Anterior cingulate cortex (tissue), 58 donors: ENCODE results near the gene DHCR7.
A peak's percentile ranks its signal among the peaks of the same experiment; 100 is the strongest.
"Not testable (repeated sequence)": the region's sequence is repeated elsewhere in the genome, so short reads cannot be mapped to it uniquely, and the experiment has no call there.

Experiments used
- DNase-seq, 58 donors: peaks; one replicate each; lab custom pipeline; 2025; lab: John Stamatoyannopoulos, UW

The DHCR7 gene

GRCh38 chr11:71441251-71441650 lies 6.9 kb downstream of the DHCR7 start:
- DNase-seq, result no peak

- no peak for DNase-seq
These were observed 8.0 kb downstream of the DHCR7 start for GRCh38 chr11:71440021-71440755.

- DNase-seq, result no peak
These were observed 9.5 kb downstream of the DHCR7 start for GRCh38 chr11:71438650-71439049.

- DNase-seq, result no peak
These were observed 10.3 kb downstream of the DHCR7 start for GRCh38 chr11:71437879-71438278.

GRCh38 chr11:71437399-71437798 lies 10.8 kb downstream of the DHCR7 start:
- DNase-seq, result no peak

- no peak for DNase-seq
These were observed 11.3 kb downstream of the DHCR7 start for GRCh38 chr11:71436861-71437260.

- no peak for DNase-seq
These were observed 12.8 kb downstream of the DHCR7 start for GRCh38 chr11:71435278-71435951.

GRCh38 chr11:71434576-71435130 lies 13.5 kb downstream of the DHCR7 start:
- DNase-seq, result no peak

GRCh38 chr11:71433648-71434450 lies 14.3 kb downstream of the DHCR7 start:
- DNase-seq, result peak in 2 of 58 donors; percentile 13 to 19

GRCh38 chr11:71432761-71433647 lies 15.2 kb downstream of the DHCR7 start:
- DNase-seq, result peak in 38 of 58 donors; percentile 13 to 87 (median 47)

GRCh38 chr11:71431271-71431670 lies 16.9 kb downstream of the DHCR7 start:
- no peak for DNase-seq

- no peak for DNase-seq
These were observed 18.0 kb downstream of the DHCR7 start for GRCh38 chr11:71430166-71430565.

GRCh38 chr11:71429701-71430100 lies 18.5 kb downstream of the DHCR7 start:
- DNase-seq, result no peak

GRCh38 chr11:71428861-71429435 lies 19.2 kb downstream of the DHCR7 start:
- DNase-seq, result peak in 15 of 58 donors; percentile 11 to 69 (median 25)

- DNase-seq, result no peak
These were observed 21.8 kb downstream of the DHCR7 start for GRCh38 chr11:71426413-71426812.

- DNase-seq, result no peak
These were observed 22.3 kb downstream of the DHCR7 start for GRCh38 chr11:71425860-71426259.

- DNase-seq, result no peak
These were observed 22.8 kb downstream of the DHCR7 start for GRCh38 chr11:71425409-71425808.

GRCh38 chr11:71423181-71423790 lies 24.9 kb downstream of the DHCR7 start:
- DNase-seq, result no peak

GRCh38 chr11:71422318-71422717 lies 25.9 kb downstream of the DHCR7 start:
- not testable (repeated sequence) for DNase-seq
